GM18867 (cell line): ENCODE data around the gene MCEE.
"Not testable (repeated sequence)": the region's sequence is repeated elsewhere in the genome, so short reads cannot be mapped to it uniquely, and the experiment has no call there.

Source experiments
- ATAC-seq: cut with Tn5 transposase; IDR thresholded peaks from one replicate; pipeline ENCODE4 v1.9.1; 2021; ENCODE audit warnings: mild to moderate bottlenecking, moderate library complexity; ENCODE audit not compliant: unreplicated experiment

MCEE gene

GRCh38 chr2:71083752-71084312 is 46.2 kb downstream of the MCEE start:
- ATAC-seq, result not testable (repeated sequence)

- not testable (repeated sequence) for ATAC-seq
These were observed 46.7 kb downstream of the MCEE start for GRCh38 chr2:71083297-71083696.

GRCh38 chr2:71082402-71083252 is 47.4 kb downstream of the MCEE start:
- peak; percentile 64 for ATAC-seq

- no peak for ATAC-seq
These were observed 51.4 kb downstream of the MCEE start for GRCh38 chr2:71078624-71079023.

GRCh38 chr2:71074893-71075395 is 55.1 kb downstream of the MCEE start:
- no peak for ATAC-seq

- ATAC-seq, result no peak
These were observed 56.6 kb downstream of the MCEE start for GRCh38 chr2:71073475-71073874.

GRCh38 chr2:71072492-71072891 is 57.5 kb downstream of the MCEE start:
- no peak for ATAC-seq

- peak; percentile 35 for ATAC-seq
These were observed 58.2 kb downstream of the MCEE start for GRCh38 chr2:71071681-71072398.

- ATAC-seq, result no peak
These were observed 59.5 kb downstream of the MCEE start for GRCh38 chr2:71070294-71071093.

- ATAC-seq, result no peak
These were observed 60.7 kb downstream of the MCEE start for GRCh38 chr2:71069376-71069775.

GRCh38 chr2:71068218-71069035 is 61.6 kb downstream of the MCEE start, which contains the start of gene NAGK:
Gene NAGK, plus strand, starts transcription at chr2:71068648. Its CDS starts 36 bp downstream, at chr2:71068684.
- peak; percentile 60 for ATAC-seq

- no peak for ATAC-seq
These were observed 62.3 kb downstream of the MCEE start for GRCh38 chr2:71067567-71068217.

GRCh38 chr2:71066856-71067255 is 63.2 kb downstream of the MCEE start:
- no peak for ATAC-seq

GRCh38 chr2:71064754-71065621 is 65.0 kb downstream of the MCEE start:
- peak; percentile 30 for ATAC-seq

GRCh38 chr2:71064110-71064611 is 65.9 kb downstream of the MCEE start:
- no peak for ATAC-seq

GRCh38 chr2:71063216-71063615 is 66.8 kb downstream of the MCEE start:
- ATAC-seq, result no peak

GRCh38 chr2:71060871-71061270 is 69.2 kb downstream of the MCEE start:
- ATAC-seq, result no peak

- no peak for ATAC-seq
These were observed 69.8 kb downstream of the MCEE start for GRCh38 chr2:71060211-71060610.
